Measurements from ENCODE around the gene PPP1R13B. TPM values are rescaled to one million over a fixed set of nuclear protein-coding genes. Genes with fewer than 3 reads are reported as not detected.

The PPP1R13B gene
- total RNA-seq, 2 experiments from 2014 or later: 8.2 to 18.9 TPM

DNA sequence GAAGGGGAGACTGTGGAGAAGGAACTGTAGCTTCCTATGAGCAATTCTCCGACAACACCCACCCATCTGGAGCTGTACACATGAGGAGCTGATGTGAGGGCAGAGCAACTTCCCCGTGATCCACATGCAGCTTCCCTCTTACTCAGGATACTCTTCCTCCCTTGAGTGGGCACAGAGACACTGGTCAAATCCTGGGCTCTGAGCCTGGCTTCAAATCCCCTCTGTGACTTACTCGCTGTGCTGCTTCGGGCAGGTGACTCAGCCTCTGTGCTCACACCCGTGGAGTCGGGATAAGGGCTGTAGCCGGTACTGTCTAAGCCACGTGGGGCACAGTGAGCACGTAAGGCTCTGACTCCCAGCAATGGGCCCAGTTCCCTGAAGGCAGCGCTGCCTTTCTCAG, 100.7 kb downstream of the PPP1R13B start:
- no peaks in the 10 kb centered on the region for H3K36me3 ChIP-seq (ENCODE audit: insufficient read depth, low read length)
- H3K79me2 ChIP-seq (ENCODE audit: insufficient read depth, low read depth, low read length): no peaks in the 10 kb centered on the region
- H3K4me1 ChIP-seq (ENCODE audit: insufficient read depth, low read length, poor library complexity, severe bottlenecking): peaks cover 49% of the 10 kb centered on the region
- no peak overlapping the region for H2AFZ ChIP-seq (ENCODE audit: low read length)
- no TSS peak for BruUV-seq (replicated peaks)
- no peak overlapping the region for H3K4me3 ChIP-seq (ENCODE audit: low read depth, low read length, poor library complexity, severe bottlenecking)
- no peak overlapping the region for H3K4me2 ChIP-seq (ENCODE audit: low read length)
- intact Hi-C loops (cut with micrococcal nuclease; ENCODE audit: unreplicated experiment): no loop called here
- TF ChIP-seq EZH2phosphoT487 (IDR thresholded peaks at IDR 0.05; ENCODE audit: borderline replicate concordance, low read depth, low read length): no peak
- TF ChIP-seq, protein P1, sequence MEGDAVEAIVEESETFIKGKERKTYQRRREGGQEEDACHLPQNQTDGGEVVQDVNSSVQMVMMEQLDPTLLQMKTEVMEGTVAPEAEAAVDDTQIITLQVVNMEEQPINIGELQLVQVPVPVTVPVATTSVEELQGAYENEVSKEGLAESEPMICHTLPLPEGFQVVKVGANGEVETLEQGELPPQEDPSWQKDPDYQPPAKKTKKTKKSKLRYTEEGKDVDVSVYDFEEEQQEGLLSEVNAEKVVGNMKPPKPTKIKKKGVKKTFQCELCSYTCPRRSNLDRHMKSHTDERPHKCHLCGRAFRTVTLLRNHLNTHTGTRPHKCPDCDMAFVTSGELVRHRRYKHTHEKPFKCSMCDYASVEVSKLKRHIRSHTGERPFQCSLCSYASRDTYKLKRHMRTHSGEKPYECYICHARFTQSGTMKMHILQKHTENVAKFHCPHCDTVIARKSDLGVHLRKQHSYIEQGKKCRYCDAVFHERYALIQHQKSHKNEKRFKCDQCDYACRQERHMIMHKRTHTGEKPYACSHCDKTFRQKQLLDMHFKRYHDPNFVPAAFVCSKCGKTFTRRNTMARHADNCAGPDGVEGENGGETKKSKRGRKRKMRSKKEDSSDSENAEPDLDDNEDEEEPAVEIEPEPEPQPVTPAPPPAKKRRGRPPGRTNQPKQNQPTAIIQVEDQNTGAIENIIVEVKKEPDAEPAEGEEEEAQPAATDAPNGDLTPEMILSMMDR (conservative IDR thresholded peaks at IDR 0.05; ENCODE audit: low read length): no peak
- ChIA-PET POLR2A (no interaction called here), CTCF (ENCODE audit: unreplicated experiment) (no interaction called here)
- H3K27ac ChIP-seq (ENCODE audit: low read depth, low read length, poor library complexity, severe bottlenecking): no peak overlapping the region
- no peak for DNase-seq (ENCODE audit: low spot score)
- H3K9me2 ChIP-seq (ENCODE audit: insufficient read depth, low read length): no peaks in the 10 kb centered on the region
- no peaks in the 10 kb centered on the region for H4K20me1 ChIP-seq (ENCODE audit: insufficient read depth, low read length)
- H3K9me3 ChIP-seq (ENCODE audit: low read length): no peaks in the 10 kb centered on the region

DNA sequence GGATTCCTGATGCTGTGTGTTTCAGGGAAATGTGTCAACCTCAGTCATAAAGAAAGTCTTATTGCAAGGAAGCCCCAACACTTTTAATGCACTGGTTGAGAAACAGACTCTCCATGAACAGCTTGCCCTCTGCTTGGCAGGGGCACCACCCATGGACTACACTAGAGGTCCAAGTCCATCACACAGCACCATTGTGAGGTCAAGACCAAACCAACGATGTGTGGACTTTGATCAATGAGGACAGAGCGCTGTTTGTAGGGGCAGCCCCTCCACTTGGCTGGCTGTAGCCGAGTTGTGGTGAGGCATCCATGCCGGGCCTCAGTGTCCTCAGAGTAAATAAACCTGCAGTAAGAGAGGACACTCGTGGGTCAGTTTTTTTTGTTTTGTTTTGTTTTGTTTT, 102.0 kb downstream of the PPP1R13B start:
- BruUV-seq (replicated peaks): no TSS peak
- TF ChIP-seq, protein P1 (conservative IDR thresholded peaks at IDR 0.05; ENCODE audit: low read length): no peak
- no peak for TF ChIP-seq EZH2phosphoT487 (IDR thresholded peaks at IDR 0.05; ENCODE audit: borderline replicate concordance, low read depth, low read length)
- POLR2A ChIA-PET: no interaction called here

DNA sequence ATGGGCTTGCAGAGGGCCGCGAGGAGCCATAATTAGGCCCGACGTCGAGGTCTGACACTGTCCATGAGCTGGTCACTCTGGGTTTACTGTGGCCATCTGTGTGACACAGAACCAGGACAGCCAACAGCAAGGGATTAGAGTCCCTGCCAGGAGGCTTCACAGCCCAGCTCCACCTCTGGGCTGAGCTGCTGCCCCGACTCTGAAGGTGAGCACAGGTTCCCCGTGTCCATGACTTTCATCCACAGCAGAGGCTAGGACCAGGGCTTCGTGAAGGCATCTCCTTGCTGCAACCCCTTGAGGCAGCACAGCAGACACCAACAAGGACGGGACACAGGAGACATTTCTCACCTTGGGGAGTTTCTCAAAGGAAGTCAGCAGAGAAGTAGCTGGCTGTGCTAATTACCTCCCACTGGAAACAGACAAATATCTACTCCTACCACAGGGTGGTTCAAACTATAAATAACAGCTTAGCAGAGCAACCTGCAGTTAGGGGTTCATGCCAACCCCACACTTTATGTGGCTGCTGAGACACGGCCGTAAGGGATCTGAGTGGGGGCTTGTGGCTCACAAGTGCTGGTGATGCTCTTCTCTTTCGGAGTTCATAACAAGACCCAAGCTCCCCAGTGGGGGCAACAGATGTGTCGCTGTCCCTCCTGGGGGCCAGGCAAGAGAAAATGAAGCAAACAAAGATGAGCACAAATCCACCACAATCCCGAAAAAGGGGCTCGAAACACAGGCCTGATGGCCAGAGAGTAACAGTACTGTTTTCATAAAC, 102.6 kb downstream of the PPP1R13B start:
- peak; percentile 11 for DNase-seq (ENCODE audit: low spot score)
- ChIA-PET CTCF (ENCODE audit: unreplicated experiment) (no interaction called here), POLR2A (interaction anchor here (0.5 kb wide), 1 partner anchor 92 kb away, joined by 3 read pairs; no protein-coding TSS in a partner anchor)
- no peaks in the 10 kb centered on the region for H3K9me3 ChIP-seq (ENCODE audit: low read length)
- no peak for TF ChIP-seq EZH2phosphoT487 (IDR thresholded peaks at IDR 0.05; ENCODE audit: borderline replicate concordance, low read depth, low read length)
- TF ChIP-seq, protein P1 (conservative IDR thresholded peaks at IDR 0.05; ENCODE audit: low read length): no peak
- no peaks in the 10 kb centered on the region for H3K79me2 ChIP-seq (ENCODE audit: insufficient read depth, low read depth, low read length)
- peak overlapping the region; percentile 37 for H3K4me2 ChIP-seq (ENCODE audit: low read length)
- H3K9me2 ChIP-seq (ENCODE audit: insufficient read depth, low read length): no peaks in the 10 kb centered on the region
- no peak overlapping the region for H3K27ac ChIP-seq (ENCODE audit: low read depth, low read length, poor library complexity, severe bottlenecking)
- no peaks in the 10 kb centered on the region for H4K20me1 ChIP-seq (ENCODE audit: insufficient read depth, low read length)
- no TSS peak for BruUV-seq (replicated peaks)
- H3K4me3 ChIP-seq (ENCODE audit: low read depth, low read length, poor library complexity, severe bottlenecking): no peak overlapping the region
- no peaks in the 10 kb centered on the region for H3K36me3 ChIP-seq (ENCODE audit: insufficient read depth, low read length)
- no peak overlapping the region for H2AFZ ChIP-seq (ENCODE audit: low read length)
- intact Hi-C loops (cut with micrococcal nuclease; ENCODE audit: unreplicated experiment): no loop called here
- peaks cover 49% of the 10 kb centered on the region for H3K4me1 ChIP-seq (ENCODE audit: insufficient read depth, low read length, poor library complexity, severe bottlenecking)

More for the DNA sequence above, 102.0 kb downstream of the PPP1R13B start:
- no peaks in the 10 kb centered on the region for H3K79me2 ChIP-seq (ENCODE audit: insufficient read depth, low read depth, low read length)
- no peak overlapping the region for H3K4me3 ChIP-seq (ENCODE audit: low read depth, low read length, poor library complexity, severe bottlenecking)
- H4K20me1 ChIP-seq (ENCODE audit: insufficient read depth, low read length): no peaks in the 10 kb centered on the region
- intact Hi-C loops (cut with micrococcal nuclease; ENCODE audit: unreplicated experiment): no loop called here
- no peak overlapping the region for H2AFZ ChIP-seq (ENCODE audit: low read length)
- CTCF ChIA-PET (ENCODE audit: unreplicated experiment): no interaction called here
- peaks cover 49% of the 10 kb centered on the region for H3K4me1 ChIP-seq (ENCODE audit: insufficient read depth, low read length, poor library complexity, severe bottlenecking)
- no peak for DNase-seq (ENCODE audit: low spot score)
- H3K4me2 ChIP-seq (ENCODE audit: low read length): no peak overlapping the region
- no peaks in the 10 kb centered on the region for H3K9me2 ChIP-seq (ENCODE audit: insufficient read depth, low read length)
- no peaks in the 10 kb centered on the region for H3K36me3 ChIP-seq (ENCODE audit: insufficient read depth, low read length)
- no peaks in the 10 kb centered on the region for H3K9me3 ChIP-seq (ENCODE audit: low read length)
- no peak overlapping the region for H3K27ac ChIP-seq (ENCODE audit: low read depth, low read length, poor library complexity, severe bottlenecking)
